ENCODE results near the gene HLCS. TPM values are rescaled to one million over a fixed set of nuclear protein-coding genes. Genes with fewer than 3 reads are reported as not detected.

The HLCS gene
- total and polyA plus RNA-seq, 2 of the 8 experiments (the other 6 are each of a cell fraction or from before 2014, with no cell fraction given), result 4.7 to 12.2 TPM

DNA sequence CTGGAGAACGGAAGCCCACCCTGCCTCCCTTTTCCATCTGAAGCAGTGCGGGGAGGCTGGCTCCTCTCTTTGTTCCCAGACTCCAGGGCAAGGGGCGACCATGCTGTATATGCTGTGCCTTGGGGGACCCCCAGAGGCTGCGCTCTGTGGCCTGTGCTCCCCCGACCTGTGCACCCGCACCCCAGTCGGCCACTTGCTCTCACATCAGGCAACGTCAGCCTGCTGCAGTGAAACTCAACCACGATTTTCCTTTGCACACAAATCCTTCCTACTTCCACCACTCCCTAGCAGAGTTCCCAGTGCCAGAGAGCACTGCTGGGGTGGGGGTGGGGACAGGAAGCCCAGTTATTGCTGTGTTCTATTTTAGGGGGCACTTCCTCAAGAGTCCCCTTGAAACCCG lies 215.1 kb downstream of the HLCS start:
- CTCF ChIA-PET (ENCODE audit: partially characterized antibody), result interaction anchor here (0.7 to 1.1 kb wide), 3 partner anchors 67 to 104 kb away, joined by 3 to 4 read pairs (median 3); no protein-coding TSS in a partner anchor
- TF ChIP-seq RXRA (IDR thresholded peaks at IDR 0.05; ENCODE audit: insufficient read depth, low read depth, low read length) (no peak), ASH2L (IDR thresholded peaks at IDR 0.05; ENCODE audit: low read length) (peak; percentile 66), MAX (IDR thresholded peaks at IDR 0.05) (no peak), SUZ12 (IDR thresholded peaks at IDR 0.05; ENCODE audit: low read length) (no peak), RFX5 (IDR thresholded peaks at IDR 0.05; ENCODE audit: borderline replicate concordance, low read depth, low read length) (no peak), NANOG (IDR thresholded peaks at IDR 0.05; ENCODE audit: insufficient read depth, low read depth, low read length, poor library complexity, severe bottlenecking) (no peak), RBBP5 (IDR thresholded peaks at IDR 0.05; ENCODE audit: borderline replicate concordance, low read depth, low read length) (no peak), TAF1 (IDR thresholded peaks at IDR 0.05; ENCODE audit: low read depth, low read length) (0 out of 2 replicates have a peak, but pooled peaks have one; percentile 27), POLR2A (IDR thresholded peaks at IDR 0.05; ENCODE audit: control extremely low read depth in 1 of 2, low read depth in 2 of 2, low read length in 2 of 2) (peak in 1 of 2 experiments; percentile 70; a peak in 2 of 3 replicates)
- TF ChIP-seq, protein P1, sequence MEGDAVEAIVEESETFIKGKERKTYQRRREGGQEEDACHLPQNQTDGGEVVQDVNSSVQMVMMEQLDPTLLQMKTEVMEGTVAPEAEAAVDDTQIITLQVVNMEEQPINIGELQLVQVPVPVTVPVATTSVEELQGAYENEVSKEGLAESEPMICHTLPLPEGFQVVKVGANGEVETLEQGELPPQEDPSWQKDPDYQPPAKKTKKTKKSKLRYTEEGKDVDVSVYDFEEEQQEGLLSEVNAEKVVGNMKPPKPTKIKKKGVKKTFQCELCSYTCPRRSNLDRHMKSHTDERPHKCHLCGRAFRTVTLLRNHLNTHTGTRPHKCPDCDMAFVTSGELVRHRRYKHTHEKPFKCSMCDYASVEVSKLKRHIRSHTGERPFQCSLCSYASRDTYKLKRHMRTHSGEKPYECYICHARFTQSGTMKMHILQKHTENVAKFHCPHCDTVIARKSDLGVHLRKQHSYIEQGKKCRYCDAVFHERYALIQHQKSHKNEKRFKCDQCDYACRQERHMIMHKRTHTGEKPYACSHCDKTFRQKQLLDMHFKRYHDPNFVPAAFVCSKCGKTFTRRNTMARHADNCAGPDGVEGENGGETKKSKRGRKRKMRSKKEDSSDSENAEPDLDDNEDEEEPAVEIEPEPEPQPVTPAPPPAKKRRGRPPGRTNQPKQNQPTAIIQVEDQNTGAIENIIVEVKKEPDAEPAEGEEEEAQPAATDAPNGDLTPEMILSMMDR (IDR thresholded peaks at IDR 0.05; ENCODE audit: control extremely low read depth in 1 of 3, insufficient read depth in 1 of 3, low read depth in 1 of 3, low read length in 3 of 3), result no peak

More for the DNA sequence above, 215.1 kb downstream of the HLCS start:
- Histone ChIP-seq H3K4me1 (replicated peaks in 1 of 4; ENCODE audit: control insufficient read depth in 3 of 4, insufficient read depth in 4 of 4, low read length in 3 of 4) (peaks cover 17 to 29% (median 19%) of the 10 kb centered on the region in 4 experiments), H2BK120ac (replicated peaks; ENCODE audit: low read depth, low read length) (peak overlapping the region; percentile 76), H4K20me1 (replicated peaks in 1 of 2; ENCODE audit: control insufficient read depth in 1 of 2, insufficient read depth in 2 of 2, low read length in 2 of 2) (no peaks in the 10 kb centered on the region), H3K4me2 (ENCODE audit: insufficient read depth in 1 of 2, low read depth in 2 of 2, low read length in 2 of 2) (peak overlapping the region; percentile 48 to 67), H3K9ac (replicated peaks in 1 of 4; ENCODE audit: extremely low read depth in 1 of 4, low read depth in 3 of 4, low read length in 3 of 4) (peak overlapping the region in 3 of 4 experiments; percentile 38 to 63 (median 58); a peak in 6 of 7 replicates), H3K4me3 (ENCODE audit: extremely low read depth in 1 of 4, insufficient read depth in 2 of 4, low read depth in 3 of 4, low read length in 4 of 4) (peak overlapping the region in 1 of 4 experiments; percentile 6; a peak in 1 of 8 replicates), H2AFZ (ENCODE audit: low read length) (peak overlapping the region; percentile 74), H3K23ac (ENCODE audit: insufficient read length) (no peak overlapping the region), H4K5ac (ENCODE audit: insufficient read length, low read depth, low read length) (peak overlapping the region; percentile 64), H3K27ac (ENCODE audit: low read depth, low read length) (peak overlapping the region; percentile 81), H3K27me3 (replicated peaks in 1 of 4; ENCODE audit: control insufficient read depth in 3 of 4, extremely low read depth in 1 of 4, insufficient read depth in 3 of 4, low read length in 3 of 4) (peaks cover 0 to 15% (median 7%) of the 10 kb centered on the region in 4 experiments; a peak in 5 of 7 replicates), H3K23me2 (ENCODE audit: low read depth, low read length) (peaks cover 8% of the 10 kb centered on the region), H3K36me3 (ENCODE audit: control insufficient read depth in 2 of 4, insufficient read depth in 4 of 4, low read length in 3 of 4) (no peaks in the 10 kb centered on the region), H2AK5ac (ENCODE audit: low read depth, low read length) (peak overlapping the region; percentile 89; the same call in 1 of the 2 replicates), H3K4ac (replicated peaks; ENCODE audit: insufficient read length, low read depth, low read length) (peak overlapping the region; percentile 45), H3K14ac (ENCODE audit: insufficient read length) (no peak overlapping the region), H2BK12ac (ENCODE audit: low read depth, low read length) (peak overlapping the region; percentile 100), H3K79me1 (ENCODE audit: low read depth, low read length) (no peaks in the 10 kb centered on the region), H3K56ac (replicated peaks; ENCODE audit: insufficient read length, low read depth, low read length) (peak overlapping the region; percentile 87), H3K79me2 (ENCODE audit: control insufficient read depth in 1 of 2, insufficient read depth in 2 of 2, low read length in 2 of 2) (no peaks in the 10 kb centered on the region), H4K91ac (replicated peaks; ENCODE audit: insufficient read length, low read length) (peak overlapping the region; percentile 96), H4K8ac (ENCODE audit: extremely low read depth, insufficient read depth, low read length) (peak overlapping the region; percentile 95; the same call in 1 of the 2 replicates), H3K9me3 (ENCODE audit: insufficient read depth in 2 of 2, low read depth in 1 of 2, low read length in 1 of 2) (no peaks in the 10 kb centered on the region), H3K18ac (ENCODE audit: extremely low read depth, low read length) (peak overlapping the region; percentile 44), H2BK20ac (ENCODE audit: low read length) (peak overlapping the region; percentile 88; the same call in 1 of the 2 replicates), H2BK5ac (ENCODE audit: low read depth, low read length) (peak overlapping the region; percentile 94), H2BK15ac (ENCODE audit: low read length) (peak overlapping the region; percentile 12; the same call in 1 of the 2 replicates)
- FAIRE-seq (no peak), DNase-seq (ENCODE audit: low read depth in 1 of 2, low spot score in 2 of 2) (no peak)
- POLR2A ChIA-PET (ENCODE audit: partially characterized antibody), result no interaction called here
- 46% methylated on average over 10 of the region's 10 CpGs; no CpG with 5 or more reads in 1 of the 2 experiments for WGBS, 2 experiments (ENCODE audit: extremely low coverage in 1 of 2, insufficient coverage in 1 of 2, insufficient read length in 1 of 2, insufficient replicate concordance in 2 of 2, low coverage in 1 of 2, low lambda C conversion rate in 2 of 2, missing lambda C conversion rate in 1 of 2)

Measured in H1 (cell line).